ENCODE measurements around the gene FRMPD4.

The FRMPD4 gene

DNA sequence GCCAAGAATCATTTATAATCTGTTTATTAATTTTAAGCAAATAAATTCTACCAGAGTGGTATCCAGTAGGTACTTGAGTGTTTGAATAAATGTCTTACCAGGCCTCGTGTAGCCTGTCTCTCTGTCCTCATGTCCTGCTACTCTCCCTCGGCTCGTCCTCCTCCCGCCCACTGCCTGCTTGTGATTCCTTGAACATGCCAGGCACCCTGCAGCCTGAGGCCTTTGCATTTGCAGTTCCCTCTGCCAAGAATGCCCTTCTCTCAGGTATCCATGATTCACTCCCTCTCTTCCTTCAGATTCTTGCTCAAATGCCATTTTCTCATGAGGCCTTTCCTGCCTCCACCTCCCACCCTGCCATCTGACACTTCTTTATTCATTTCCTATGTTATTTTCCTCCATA lies 443.3 kb downstream of the FRMPD4 start:
- Histone ChIP-seq H3K27me3 (replicated peaks; ENCODE audit: insufficient read depth, low read length) (no peaks in the 10 kb centered on the region), H3K4me1 (ENCODE audit: low read length) (no peaks in the 10 kb centered on the region), H3K27ac (ENCODE audit: low read length) (no peak overlapping the region), H3K9ac (ENCODE audit: low read length) (no peak overlapping the region), H3K9me3 (replicated peaks; ENCODE audit: insufficient read depth, low read length) (no peaks in the 10 kb centered on the region), H2AFZ (ENCODE audit: low read length) (no peak overlapping the region), H3K9me2 (replicated peaks; ENCODE audit: insufficient read depth, low read length) (no peaks in the 10 kb centered on the region), H4K20me1 (ENCODE audit: insufficient read depth, low read length) (no peaks in the 10 kb centered on the region), H3K79me2 (ENCODE audit: low read length) (no peaks in the 10 kb centered on the region), H3F3A (ENCODE audit: insufficient read depth, low read length) (no peaks in the 10 kb centered on the region), H3K4me2 (ENCODE audit: low read depth, low read length) (no peak overlapping the region), H3K36me3 (replicated peaks; ENCODE audit: insufficient read depth, low read length) (no peaks in the 10 kb centered on the region), H3K4me3 (ENCODE audit: low read length) (no peak overlapping the region)
- TF ChIP-seq EZH2phosphoT487 (IDR thresholded peaks at IDR 0.05; ENCODE audit: low read length), result no peak
- DNase-seq, result no peak

DNA sequence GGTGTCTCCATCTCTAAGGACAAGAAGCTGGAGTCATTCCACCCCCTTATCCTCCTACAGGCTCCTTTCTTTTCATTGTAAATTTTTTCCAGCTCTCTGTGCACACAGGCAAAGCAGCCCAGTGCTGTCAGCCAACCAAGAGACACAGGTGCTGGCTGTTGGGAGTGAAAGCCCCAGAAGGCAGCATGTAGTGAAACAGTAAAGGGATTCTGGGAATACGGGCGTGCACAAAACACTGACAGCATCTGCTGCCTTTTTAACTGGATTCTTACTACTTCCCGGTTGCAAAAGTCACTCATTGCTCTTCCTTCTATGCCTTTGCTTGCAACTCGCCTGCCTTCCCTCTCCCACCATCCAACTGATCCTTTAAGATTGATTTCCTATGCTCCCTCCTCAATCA lies 444.4 kb downstream of the FRMPD4 start:
- no peak for DNase-seq
- Histone ChIP-seq H4K20me1 (ENCODE audit: insufficient read depth, low read length) (no peaks in the 10 kb centered on the region), H3K4me1 (ENCODE audit: low read length) (no peaks in the 10 kb centered on the region), H3F3A (ENCODE audit: insufficient read depth, low read length) (no peaks in the 10 kb centered on the region), H3K27me3 (replicated peaks; ENCODE audit: insufficient read depth, low read length) (no peaks in the 10 kb centered on the region), H3K79me2 (ENCODE audit: low read length) (no peaks in the 10 kb centered on the region), H3K4me3 (ENCODE audit: low read length) (no peak overlapping the region), H3K36me3 (replicated peaks; ENCODE audit: insufficient read depth, low read length) (no peaks in the 10 kb centered on the region), H2AFZ (ENCODE audit: low read length) (no peak overlapping the region), H3K9me3 (replicated peaks; ENCODE audit: insufficient read depth, low read length) (no peaks in the 10 kb centered on the region), H3K9me2 (replicated peaks; ENCODE audit: insufficient read depth, low read length) (no peaks in the 10 kb centered on the region), H3K9ac (ENCODE audit: low read length) (no peak overlapping the region), H3K27ac (ENCODE audit: low read length) (no peak overlapping the region), H3K4me2 (ENCODE audit: low read depth, low read length) (no peak overlapping the region)
- no peak for TF ChIP-seq EZH2 (optimal IDR thresholded peaks at IDR 0.05; ENCODE audit: low read depth, low read length)

DNA sequence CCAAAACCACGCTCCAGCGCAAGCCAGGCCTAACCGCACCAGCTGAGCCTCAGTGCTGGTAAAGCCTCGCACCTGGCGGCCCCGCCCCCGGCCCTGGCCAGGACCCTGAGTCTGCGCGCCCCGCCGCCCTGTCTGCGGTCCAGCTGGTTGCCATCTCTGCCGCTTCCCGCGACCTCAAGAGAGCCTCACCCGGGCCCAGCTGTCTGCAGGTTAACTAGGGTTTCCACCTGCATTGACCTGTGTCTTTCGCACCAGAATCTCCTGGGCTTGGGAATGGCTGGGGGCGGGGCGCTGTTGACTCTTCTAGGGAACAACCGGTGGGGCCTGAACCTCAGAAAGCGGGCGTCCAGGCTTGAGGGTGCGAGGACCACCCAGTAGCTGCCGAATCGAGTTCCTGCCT lies 445.3 kb downstream of the FRMPD4 start:
- H3K9me3 ChIP-seq (replicated peaks; ENCODE audit: insufficient read depth, low read length), result no peaks in the 10 kb centered on the region
- H3K9ac ChIP-seq (ENCODE audit: low read length), result no peak overlapping the region
- no peaks in the 10 kb centered on the region for H3K4me1 ChIP-seq (ENCODE audit: low read length)
- no peaks in the 10 kb centered on the region for H3F3A ChIP-seq (ENCODE audit: insufficient read depth, low read length)
- H3K27me3 ChIP-seq (replicated peaks; ENCODE audit: insufficient read depth, low read length), result no peaks in the 10 kb centered on the region
- H3K27ac ChIP-seq (ENCODE audit: low read length), result no peak overlapping the region
- TF ChIP-seq EZH2 (optimal IDR thresholded peaks at IDR 0.05; ENCODE audit: low read depth, low read length) (no peak), EZH2phosphoT487 (IDR thresholded peaks at IDR 0.05; ENCODE audit: low read length) (no peak)
- TF ChIP-seq, protein P1, sequence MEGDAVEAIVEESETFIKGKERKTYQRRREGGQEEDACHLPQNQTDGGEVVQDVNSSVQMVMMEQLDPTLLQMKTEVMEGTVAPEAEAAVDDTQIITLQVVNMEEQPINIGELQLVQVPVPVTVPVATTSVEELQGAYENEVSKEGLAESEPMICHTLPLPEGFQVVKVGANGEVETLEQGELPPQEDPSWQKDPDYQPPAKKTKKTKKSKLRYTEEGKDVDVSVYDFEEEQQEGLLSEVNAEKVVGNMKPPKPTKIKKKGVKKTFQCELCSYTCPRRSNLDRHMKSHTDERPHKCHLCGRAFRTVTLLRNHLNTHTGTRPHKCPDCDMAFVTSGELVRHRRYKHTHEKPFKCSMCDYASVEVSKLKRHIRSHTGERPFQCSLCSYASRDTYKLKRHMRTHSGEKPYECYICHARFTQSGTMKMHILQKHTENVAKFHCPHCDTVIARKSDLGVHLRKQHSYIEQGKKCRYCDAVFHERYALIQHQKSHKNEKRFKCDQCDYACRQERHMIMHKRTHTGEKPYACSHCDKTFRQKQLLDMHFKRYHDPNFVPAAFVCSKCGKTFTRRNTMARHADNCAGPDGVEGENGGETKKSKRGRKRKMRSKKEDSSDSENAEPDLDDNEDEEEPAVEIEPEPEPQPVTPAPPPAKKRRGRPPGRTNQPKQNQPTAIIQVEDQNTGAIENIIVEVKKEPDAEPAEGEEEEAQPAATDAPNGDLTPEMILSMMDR (IDR thresholded peaks at IDR 0.05; ENCODE audit: low read length), result no peak
- no peak for DNase-seq
- no peaks in the 10 kb centered on the region for H3K79me2 ChIP-seq (ENCODE audit: low read length)
- no peak overlapping the region for H3K4me2 ChIP-seq (ENCODE audit: low read depth, low read length)
- no peaks in the 10 kb centered on the region for H3K9me2 ChIP-seq (replicated peaks; ENCODE audit: insufficient read depth, low read length)
- H3K36me3 ChIP-seq (replicated peaks; ENCODE audit: insufficient read depth, low read length), result no peaks in the 10 kb centered on the region
- H3K4me3 ChIP-seq (ENCODE audit: low read length), result no peak overlapping the region
- H2AFZ ChIP-seq (ENCODE audit: low read length), result no peak overlapping the region
- H4K20me1 ChIP-seq (ENCODE audit: insufficient read depth, low read length), result no peaks in the 10 kb centered on the region

DNA sequence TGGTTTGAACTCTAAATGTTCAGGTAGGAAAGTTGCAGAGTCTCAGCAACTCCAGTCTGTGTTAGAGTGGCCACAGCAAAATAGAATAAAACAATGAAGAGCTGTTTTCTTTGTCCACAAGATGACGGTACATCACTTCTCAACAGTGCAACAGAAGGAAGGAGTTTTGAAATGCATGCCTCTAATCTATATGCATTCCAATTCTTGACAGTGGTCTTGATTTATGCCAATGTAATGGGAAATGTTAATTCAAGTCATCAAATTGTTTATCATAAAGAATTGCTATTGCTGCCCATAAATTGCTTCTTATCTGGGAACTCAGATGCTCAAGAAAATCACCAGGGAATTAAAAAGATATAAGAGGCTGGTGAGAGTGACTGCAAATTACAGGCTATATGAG lies 457.4 kb downstream of the FRMPD4 start:
- Histone ChIP-seq H3K36me3 (replicated peaks; ENCODE audit: insufficient read depth, low read length) (no peaks in the 10 kb centered on the region), H2AFZ (ENCODE audit: low read length) (no peak overlapping the region), H3K9me2 (replicated peaks; ENCODE audit: insufficient read depth, low read length) (no peaks in the 10 kb centered on the region), H3F3A (ENCODE audit: insufficient read depth, low read length) (no peaks in the 10 kb centered on the region), H3K9me3 (replicated peaks; ENCODE audit: insufficient read depth, low read length) (no peaks in the 10 kb centered on the region), H3K4me1 (ENCODE audit: low read length) (no peaks in the 10 kb centered on the region), H4K20me1 (ENCODE audit: insufficient read depth, low read length) (no peaks in the 10 kb centered on the region), H3K4me2 (ENCODE audit: low read depth, low read length) (no peak overlapping the region), H3K79me2 (ENCODE audit: low read length) (no peaks in the 10 kb centered on the region), H3K4me3 (ENCODE audit: low read length) (no peak overlapping the region), H3K9ac (ENCODE audit: low read length) (no peak overlapping the region), H3K27me3 (replicated peaks; ENCODE audit: insufficient read depth, low read length) (no peaks in the 10 kb centered on the region), H3K27ac (ENCODE audit: low read length) (no peak overlapping the region)
- no peak for DNase-seq
- TF ChIP-seq EZH2 (optimal IDR thresholded peaks at IDR 0.05; ENCODE audit: low read depth, low read length), result no peak
- TF ChIP-seq EZH2phosphoT487 (IDR thresholded peaks at IDR 0.05; ENCODE audit: low read length), result no peak
- TF ChIP-seq, protein P1 (IDR thresholded peaks at IDR 0.05; ENCODE audit: low read length), result no peak
